Skeletal muscle tissue (tissue), 4 donors: ENCODE measurements around the gene CFAP161. TPM values are rescaled to one million over a fixed set of nuclear protein-coding genes. Genes with fewer than 3 reads are reported as not detected.
"Not testable (repeated sequence)": the region's sequence is repeated elsewhere in the genome, so short reads cannot be mapped to it uniquely, and the experiment has no call there.

Experiments
- H3K27ac ChIP-seq: one replicate; pipeline ENCODE4 v1.7.0; 2013; ENCODE audit warnings: mild to moderate bottlenecking, low read depth, low read length, inconsistent platforms
- H3K27me3 ChIP-seq, 3 donors: one replicate each; pipeline ENCODE4 v1.7.0; 2013; ENCODE audit warnings: low read length in 3 of 3; ENCODE audit not compliant: control insufficient read depth in 3 of 3, insufficient read depth in 3 of 3
- H3K36me3 ChIP-seq, 3 donors: one replicate each; pipeline ENCODE4 v1.7.0; 2013; ENCODE audit warnings: low read length in 3 of 3; ENCODE audit not compliant: control insufficient read depth in 3 of 3, insufficient read depth in 3 of 3
- H3K4me1 ChIP-seq, 3 donors: one replicate each; pipeline ENCODE4 v1.7.0; 2013; ENCODE audit warnings: low read length in 3 of 3, mild to moderate bottlenecking in 3 of 3; ENCODE audit not compliant: control insufficient read depth in 3 of 3, insufficient read depth in 3 of 3
- H3K4me3 ChIP-seq, 3 donors: one replicate each; pipeline ENCODE4 v1.7.0; 2013; ENCODE audit warnings: low read length in 3 of 3
- H3K9ac ChIP-seq, 3 donors: one replicate each; pipeline ENCODE4 v1.7.0; 2013; ENCODE audit warnings: low read length in 3 of 3, mild to moderate bottlenecking in 3 of 3, moderate library complexity in 2 of 3, low read depth in 1 of 3
- H3K9me3 ChIP-seq, 3 donors: one replicate each; pipeline ENCODE4 v1.7.0; 2013; ENCODE audit warnings: low read length in 3 of 3; ENCODE audit not compliant: control insufficient read depth in 3 of 3
- total RNA-seq: library from RNA; depleted of rRNA; stranded (reverse); fragments of >200 nt; gene quantifications from one replicate; pipeline ENCODE4 v1.2.3, GENCODE V29; 2014
- donor health status: Osteomylitis.

Gene CFAP161
- total RNA-seq, 1 donor from 2014 or later, result 5.7 TPM

- Histone ChIP-seq H3K4me1 (peaks cover 4 to 8% (median 6%) of the 10 kb centered on the region in 3 donors), H3K27ac (no peak overlapping the region), H3K4me3 (no peak overlapping the region), H3K9me3 (no peaks in the 10 kb centered on the region), H3K36me3 (no peaks in the 10 kb centered on the region), H3K9ac (no peak overlapping the region), H3K27me3 (peaks cover 0 to 4% (median 0%) of the 10 kb centered on the region in 3 donors)
These were observed 21.5 kb downstream of the CFAP161 start for GRCh38 chr15:81155375-81156218.

- no peak overlapping the region for H3K9ac ChIP-seq
- H3K36me3 ChIP-seq, result no peaks in the 10 kb centered on the region
- H3K27ac ChIP-seq, result no peak overlapping the region
- peaks cover 12 to 15% (median 12%) of the 10 kb centered on the region in 3 donors for H3K4me1 ChIP-seq
- peaks cover 0 to 6% (median 0%) of the 10 kb centered on the region in 3 donors for H3K27me3 ChIP-seq
- H3K4me3 ChIP-seq, result no peak overlapping the region
- no peaks in the 10 kb centered on the region for H3K9me3 ChIP-seq
These were observed 22.3 kb downstream of the CFAP161 start for GRCh38 chr15:81156324-81156723.

DNA sequence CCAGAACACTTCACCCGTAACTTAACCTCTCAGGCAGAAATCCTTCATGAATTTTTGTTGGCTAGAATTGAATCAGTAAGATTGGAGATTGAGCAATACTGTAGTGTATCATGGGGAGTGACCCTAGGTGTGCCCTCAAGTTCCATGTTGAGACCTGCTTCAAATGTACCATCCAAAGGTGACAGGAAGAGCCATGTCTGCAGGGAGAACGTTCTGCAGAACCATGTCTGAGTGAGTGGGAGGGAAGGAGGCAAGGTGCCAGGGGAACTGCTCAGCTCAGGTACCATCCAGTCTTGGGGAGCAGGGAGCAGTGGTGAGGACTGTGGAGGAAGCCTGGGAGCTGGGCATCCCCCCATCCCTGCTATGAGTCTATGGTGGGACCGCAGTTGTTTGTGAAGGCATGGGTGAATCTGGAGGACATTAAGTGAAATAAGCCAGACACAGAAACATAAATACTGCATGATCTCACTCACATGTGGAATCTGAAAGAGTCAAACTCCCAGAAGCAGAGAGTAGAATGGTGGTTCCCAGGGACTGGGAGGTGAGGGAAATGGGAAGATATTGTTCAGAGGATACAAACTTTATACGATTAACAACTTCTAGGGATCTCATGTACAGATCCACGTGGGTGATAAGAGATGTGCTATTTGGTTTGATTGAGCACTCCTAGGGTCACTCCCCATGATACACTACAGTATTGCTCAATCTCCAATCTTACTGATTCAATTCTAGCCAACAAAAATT lies 23.3 kb downstream of the CFAP161 start:
- no peak overlapping the region for H3K27ac ChIP-seq
- H3K27me3 ChIP-seq, result peaks cover 0 to 6% (median 0%) of the 10 kb centered on the region in 3 donors
- no peaks in the 10 kb centered on the region for H3K9me3 ChIP-seq
- H3K36me3 ChIP-seq, result no peaks in the 10 kb centered on the region
- H3K4me3 ChIP-seq, result no peak overlapping the region
- H3K9ac ChIP-seq, result no peak overlapping the region
- peaks cover 12 to 22% (median 13%) of the 10 kb centered on the region in 3 donors for H3K4me1 ChIP-seq

DNA sequence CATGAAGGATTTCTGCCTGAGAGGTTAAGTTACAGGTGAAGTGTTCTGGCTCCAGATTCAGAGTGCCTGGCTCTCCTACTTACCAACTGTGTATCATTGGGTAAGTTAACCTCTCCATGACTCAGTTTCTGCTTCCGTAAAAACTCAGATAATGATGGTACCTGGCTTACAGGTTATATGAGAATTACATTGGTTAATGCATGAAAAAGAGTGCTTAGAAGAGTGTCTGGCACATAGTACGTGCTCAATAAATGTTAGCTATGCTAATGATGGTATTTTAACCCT lies 23.8 kb downstream of the CFAP161 start:
- H3K9me3 ChIP-seq, result no peaks in the 10 kb centered on the region
- no peak overlapping the region for H3K27ac ChIP-seq
- no peaks in the 10 kb centered on the region for H3K36me3 ChIP-seq
- no peak overlapping the region for H3K4me3 ChIP-seq
- peaks cover 0 to 6% (median 0%) of the 10 kb centered on the region in 3 donors for H3K27me3 ChIP-seq
- H3K4me1 ChIP-seq, result peaks cover 12 to 22% (median 13%) of the 10 kb centered on the region in 3 donors
- H3K9ac ChIP-seq, result no peak overlapping the region

DNA sequence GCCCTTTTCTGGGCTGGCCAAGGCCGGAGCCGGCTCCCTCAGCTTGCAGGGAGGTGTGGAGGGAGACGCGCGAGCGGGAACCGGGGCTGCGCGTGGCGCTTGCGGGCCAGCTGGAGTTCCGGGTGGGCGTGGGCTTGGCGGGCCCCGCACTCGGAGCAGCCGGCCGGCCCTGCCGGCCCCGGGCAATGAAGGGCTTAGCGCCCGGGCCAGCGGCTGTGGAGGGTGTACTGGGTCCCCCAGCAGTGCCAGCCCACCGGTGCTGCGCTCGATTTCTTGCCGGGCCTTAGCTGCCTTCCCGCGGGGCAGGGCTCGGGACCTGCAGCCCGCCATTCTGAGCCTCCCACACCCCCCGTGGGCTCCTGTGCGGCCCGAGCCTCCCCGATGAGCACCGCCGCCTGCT lies 24.5 kb downstream of the CFAP161 start:
- H3K27ac ChIP-seq, H3K27me3 ChIP-seq, H3K9me3 ChIP-seq, H3K36me3 ChIP-seq, H3K9ac ChIP-seq, H3K4me3 ChIP-seq: not testable (repeated sequence)
- peaks cover 12 to 22% (median 13%) of the 10 kb centered on the region in 3 donors for H3K4me1 ChIP-seq

GRCh38 chr15:81160312-81161159 lies 26.5 kb downstream of the CFAP161 start:
- peaks cover 12 to 22% (median 13%) of the 10 kb centered on the region in 3 donors for H3K4me1 ChIP-seq
- H3K9ac ChIP-seq, result no peak overlapping the region
- H3K27me3 ChIP-seq, result peaks cover 0 to 6% (median 0%) of the 10 kb centered on the region in 3 donors
- H3K27ac ChIP-seq, result no peak overlapping the region
- no peak overlapping the region for H3K4me3 ChIP-seq
- no peaks in the 10 kb centered on the region for H3K9me3 ChIP-seq
- H3K36me3 ChIP-seq, result no peaks in the 10 kb centered on the region

DNA sequence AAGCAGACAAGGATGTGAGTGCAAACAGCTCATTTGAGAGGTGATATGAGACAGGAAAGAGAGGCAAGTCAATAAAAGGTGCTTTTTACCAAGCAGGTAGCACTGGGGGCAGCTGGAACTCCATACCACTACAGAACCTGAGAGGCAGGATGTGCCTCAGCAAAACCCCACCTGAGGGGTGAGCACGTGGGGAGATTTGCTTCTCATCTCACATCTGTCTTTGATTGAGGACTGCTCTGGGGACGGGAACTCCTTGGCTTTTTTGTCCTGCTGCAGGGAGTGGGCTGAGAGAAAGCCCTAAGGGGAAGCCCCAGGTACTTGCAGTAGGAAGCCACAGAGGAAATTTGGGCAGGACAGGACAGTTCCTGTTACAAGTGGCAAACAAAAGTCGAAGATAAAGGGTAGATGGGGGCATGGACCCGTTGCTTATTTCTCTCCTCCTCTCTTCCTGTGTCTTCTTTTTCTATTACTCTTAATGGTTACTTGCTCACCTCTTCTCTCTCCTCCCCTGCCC lies 27.1 kb downstream of the CFAP161 start:
- H3K4me1 ChIP-seq, result peaks cover 12 to 22% (median 13%) of the 10 kb centered on the region in 3 donors
- no peaks in the 10 kb centered on the region for H3K9me3 ChIP-seq
- no peak overlapping the region for H3K27ac ChIP-seq
- H3K27me3 ChIP-seq, result peaks cover 0 to 6% (median 0%) of the 10 kb centered on the region in 3 donors
- H3K36me3 ChIP-seq, result no peaks in the 10 kb centered on the region
- H3K4me3 ChIP-seq, result no peak overlapping the region
- no peak overlapping the region for H3K9ac ChIP-seq

GRCh38 chr15:81161851-81162250 lies 27.8 kb downstream of the CFAP161 start:
- no peaks in the 10 kb centered on the region for H3K36me3 ChIP-seq
- no peak overlapping the region for H3K4me3 ChIP-seq
- H3K27ac ChIP-seq, result no peak overlapping the region
- H3K9ac ChIP-seq, result no peak overlapping the region
- peaks cover 0 to 6% (median 0%) of the 10 kb centered on the region in 3 donors for H3K27me3 ChIP-seq
- H3K4me1 ChIP-seq, result peaks cover 12 to 22% (median 13%) of the 10 kb centered on the region in 3 donors
- no peaks in the 10 kb centered on the region for H3K9me3 ChIP-seq

GRCh38 chr15:81163961-81164800 lies 30.1 kb downstream of the CFAP161 start:
- Histone ChIP-seq H3K27ac (no peak overlapping the region), H3K27me3 (peaks cover 0 to 6% (median 0%) of the 10 kb centered on the region in 3 donors), H3K9ac (no peak overlapping the region), H3K9me3 (no peaks in the 10 kb centered on the region), H3K4me3 (no peak overlapping the region), H3K4me1 (peaks cover 16 to 19% (median 16%) of the 10 kb centered on the region in 3 donors), H3K36me3 (no peaks in the 10 kb centered on the region)
